Transverse colon (tissue), 4 donors: ENCODE measurements around the gene PDE2A.

Experiments used
- CTCF ChIP-seq, 5 experiments: fragments of 200-600 bp in 3 of 5; fragments of 450-650 bp in 2 of 5; sonication (generic) in 3 of 5; IDR thresholded peaks; 1 replicate in 2 of 5; 2 replicates in 3 of 5; pipeline ENCODE4 v1.5.1; 2016 to 2017; ENCODE audit warnings: antibody characterized with exemption in 5 of 5, inconsistent platforms in 3 of 5, mild to moderate bottlenecking in 2 of 5, moderate library complexity in 1 of 5
- EP300 ChIP-seq: sonication (generic); formaldehyde crosslinking; IDR thresholded peaks from one replicate; pipeline ENCODE4 v1.6.1; 2017; ENCODE audit warnings: antibody characterized with exemption, low read depth
- POLR2A ChIP-seq: fragments of 450-650 bp; IDR thresholded peaks from one replicate; pipeline ENCODE4 v1.6.1; 2016; ENCODE audit warnings: antibody characterized with exemption, mild to moderate bottlenecking, moderate library complexity
- POLR2AphosphoS5 ChIP-seq, 3 donors: sonication (generic); formaldehyde crosslinking; IDR thresholded peaks; one replicate each; pipeline ENCODE4 v1.6.1; 2016; ENCODE audit warnings: antibody characterized with exemption in 3 of 3

GRCh38 chr11:72606748-72607468 is 67.3 kb downstream of the PDE2A start:
- TF ChIP-seq CTCF (IDR thresholded peaks at IDR 0.05): no peak
- no peak for TF ChIP-seq POLR2A
- TF ChIP-seq EP300: no peak
- TF ChIP-seq POLR2AphosphoS5 (IDR thresholded peaks at IDR 0.05): no peak
